B cell (primary cell): ENCODE measurements around the gene SLC9C1. TPM values are rescaled to one million over a fixed set of nuclear protein-coding genes. Genes with fewer than 3 reads are reported as not detected.

ENCODE experiments used
- ATAC-seq: fragments of 200-7000 bp; cut with Tn5 transposase; one replicate; pipeline ENCODE4 v1.10.0; 2021; ENCODE audit warnings: low read depth, mild to moderate bottlenecking, moderate number of reproducible peaks, moderate library complexity
- CTCF ChIA-PET: fragments of 350-600 bp; sonication (Branson Sonifier 250); formaldehyde crosslinking; loops from one replicate; lab custom pipeline; 2021; ENCODE audit warnings: antibody characterized with exemption, inconsistent platforms; lab: Charles Lee
- POLR2A ChIA-PET: fragments of 350-600 bp; sonication (Branson Sonifier 250); formaldehyde crosslinking; loops from one replicate; lab custom pipeline; 2021; ENCODE audit warnings: antibody characterized with exemption; lab: Charles Lee
- DNase-seq: peaks from one replicate; pipeline ENCODE4 v3.0.0; 2013
- H2AFZ ChIP-seq: 2 replicates; pipeline ENCODE4 v1.6.1; 2012; ENCODE audit warnings: mild to moderate bottlenecking, low read depth, low read length; ENCODE audit not compliant: insufficient read depth, poor library complexity, severe bottlenecking
- H3K27ac ChIP-seq, 2 donors: 1 replicate in 1 of 2; 2 replicates in 1 of 2; pipeline ENCODE4 v1.5.1; 2012 to 2013; ENCODE audit warnings: low read length in 2 of 2, mild to moderate bottlenecking in 2 of 2, moderate library complexity in 1 of 2
- H3K27me3 ChIP-seq, 4 experiments: fragments of 200-600 bp in 1 of 4; sonication (generic) in 1 of 4; replicated peaks in 1 of 4; 1 replicate in 2 of 4; 2 replicates in 2 of 4; pipeline versions ENCODE4 v1.6.1 to v1.7.0; 2013 to 2016; ENCODE audit warnings: low read length in 3 of 4, mild to moderate bottlenecking in 2 of 4, mixed read lengths in 1 of 4, moderate library complexity in 1 of 4; ENCODE audit not compliant: insufficient read depth in 4 of 4, control insufficient read depth in 3 of 4; ENCODE audit errors: control extremely low read depth in 1 of 4
- H3K36me3 ChIP-seq, 2 experiments: replicated peaks in 1 of 2; 1 replicate in 1 of 2; 2 replicates in 1 of 2; pipeline versions ENCODE4 v1.6.1 to v1.7.1; 2013; ENCODE audit warnings: low read length in 1 of 2; ENCODE audit not compliant: insufficient read depth in 2 of 2, control insufficient read depth in 1 of 2; ENCODE audit errors: control extremely low read depth in 1 of 2, extremely low read depth in 1 of 2
- H3K4me1 ChIP-seq, 2 donors: fragments of 200-600 bp in 1 of 2; sonication (generic) in 1 of 2; 1 replicate in 1 of 2; 2 replicates in 1 of 2; pipeline versions ENCODE4 v1.5.1 to v1.6.1; 2013 to 2017; ENCODE audit warnings: low read length in 2 of 2; ENCODE audit not compliant: control insufficient read depth in 2 of 2, insufficient read depth in 2 of 2
- H3K4me2 ChIP-seq: replicated peaks from 2 replicates; pipeline ENCODE3; 2012; ENCODE audit warnings: mild to moderate bottlenecking, low read depth, low read length; ENCODE audit not compliant: poor library complexity, severe bottlenecking
- H3K4me3 ChIP-seq, 5 experiments: fragments of 200-600 bp in 1 of 5; sonication (generic) in 1 of 5; 1 replicate in 3 of 5; 2 replicates in 2 of 5; pipeline versions ENCODE4 v1.5.1 to v1.7.0; 2011 to 2016; ENCODE audit warnings: low read length in 4 of 5, mild to moderate bottlenecking in 4 of 5, low read depth in 2 of 5, control low read depth in 1 of 5, moderate library complexity in 1 of 5; ENCODE audit not compliant: insufficient read depth in 1 of 5; ENCODE audit errors: control extremely low read depth in 1 of 5, extremely low read depth in 1 of 5
- H3K79me2 ChIP-seq: fragments of 200-600 bp; sonication (generic); one replicate; pipeline ENCODE4 v1.6.0; 2016; ENCODE audit warnings: low read length; ENCODE audit not compliant: control insufficient read depth, insufficient read depth
- H3K9ac ChIP-seq: fragments of 200-600 bp; sonication (generic); 2 replicates; pipeline ENCODE4 v1.6.1; 2017; ENCODE audit warnings: mild to moderate bottlenecking, low read length, moderate library complexity
- H3K9me3 ChIP-seq, 3 donors: one replicate each; pipeline versions ENCODE4 v1.6.1 to v1.7.1; 2013; ENCODE audit warnings: low read length in 2 of 3; ENCODE audit not compliant: control insufficient read depth in 2 of 3, insufficient read depth in 1 of 3; ENCODE audit errors: control extremely low read depth in 1 of 3
- H4K20me1 ChIP-seq: 2 replicates; pipeline ENCODE4 v1.6.0; 2012; ENCODE audit warnings: mild to moderate bottlenecking, low read length; ENCODE audit not compliant: insufficient read depth, control insufficient read depth, poor library complexity, severe bottlenecking
- H3K27ac Mint-ChIP-seq: one replicate; pipeline ENCODE4 v1.8.0; 2021; ENCODE audit warnings: mixed read lengths
- H3K27me3 Mint-ChIP-seq: one replicate; pipeline ENCODE4 v1.8.0; 2021; ENCODE audit warnings: mixed read lengths
- H3K4me1 Mint-ChIP-seq: one replicate; pipeline ENCODE4 v1.8.0; 2021; ENCODE audit warnings: mixed read lengths
- H3K4me3 Mint-ChIP-seq: one replicate; pipeline ENCODE4 v1.8.0; 2021; ENCODE audit warnings: mixed read lengths
- H3K9me3 Mint-ChIP-seq: one replicate; pipeline ENCODE4 v1.8.0; 2022; ENCODE audit warnings: mixed read lengths; ENCODE audit not compliant: insufficient read depth
- EZH2 ChIP-seq: IDR thresholded peaks from 2 replicates; pipeline ENCODE4 v1.6.1; 2012; ENCODE audit warnings: borderline replicate concordance, low read depth, mild to moderate bottlenecking, moderate library complexity, low read length; ENCODE audit not compliant: insufficient read depth, poor library complexity, severe bottlenecking
- WGBS: methylation state at CpG from one replicate; pipeline ENCODE4 v1.1.5; 2013; ENCODE audit warnings: missing lambda C conversion rate; ENCODE audit not compliant: insufficient coverage; 5-methylcytosine and 5-hydroxymethylcytosine counted together
- intact Hi-C: fragments of 100-400 bp; cut with micrococcal nuclease; formaldehyde crosslinking; loops from one replicate; pipeline ENCODE4 v1.10.0; 2022
- polyA plus RNA-seq: library from polyadenylated mRNA; depleted of rRNA; stranded (reverse); fragments of >200 nt; gene quantifications from 2 replicates; pipeline ENCODE4 v1.2.3, GENCODE V29; 2012
- total RNA-seq, 2 donors: library from RNA; stranded (reverse); fragments of 120-200 nt in 1 of 2; gene quantifications; 1 replicate in 1 of 2; 2 replicates in 1 of 2; pipeline versions ENCODE4 v1.2.3 to v1.2.4, GENCODE V29; 2013 to 2022
- TF ChIP-seq, protein P1 (sequence below): fragments of 200-600 bp; IDR thresholded peaks from one replicate; pipeline ENCODE4 v1.8.0; 2022; ENCODE audit warnings: antibody characterized with exemption, mild to moderate bottlenecking

Gene SLC9C1
- total and polyA plus RNA-seq, 2 donors (not counting 1 experiment from before 2014, with no cell fraction given), result 0.07 to 0.49 TPM

DNA sequence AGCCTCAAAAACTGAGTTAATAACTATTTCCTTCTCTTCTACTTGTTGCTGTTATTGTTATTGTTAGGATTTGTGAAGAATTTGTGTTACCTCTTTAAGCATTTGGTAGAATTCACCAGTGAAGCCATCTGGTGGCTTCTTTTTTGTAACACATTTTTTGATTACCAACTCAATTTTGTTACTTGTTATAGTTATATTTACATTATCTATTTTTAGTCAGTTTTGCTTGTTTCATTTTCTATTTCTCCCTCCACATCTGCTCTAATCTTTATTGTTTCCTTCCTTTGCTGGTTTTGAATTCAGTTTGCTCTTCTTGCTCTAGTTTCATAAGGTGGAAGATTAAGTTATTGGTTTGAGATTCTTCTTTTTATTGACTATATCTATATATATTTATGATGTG lies 3.7 kb upstream of the SLC9C1 start:
- Histone ChIP-seq H3K4me2 (peak overlapping the region; percentile 73), H3K4me1 (peaks cover 24 to 26% of the 10 kb centered on the region in 2 donors), H3K36me3 (no peaks in the 10 kb centered on the region), H3K79me2 (no peaks in the 10 kb centered on the region), H3K27me3 (no peaks in the 10 kb centered on the region), H3K4me3 (peak overlapping the region; percentile 0 to 45 (median 17)), H4K20me1 (no peaks in the 10 kb centered on the region), H3K9me3 (peaks cover 0 to 8% (median 1%) of the 10 kb centered on the region in 3 donors), H3K27ac (peak overlapping the region; percentile 69 to 82), H3K9ac (peak overlapping the region; percentile 40), H2AFZ (peak overlapping the region; percentile 53)
- Mint-ChIP-seq H3K27me3 (no peaks in the 10 kb centered on the region), H3K4me3 (peak overlapping the region; percentile 74), H3K27ac (peak overlapping the region; percentile 28), H3K9me3 (peaks cover 2% of the 10 kb centered on the region), H3K4me1 (peaks cover 33% of the 10 kb centered on the region)
- ATAC-seq (peak; percentile 29), DNase-seq (peak; percentile 42)
- POLR2A ChIA-PET, result interaction anchor here (1.0 kb wide), 1 partner anchor 184 kb away, joined by 5 read pairs; no protein-coding TSS in a partner anchor
- TF ChIP-seq EZH2, result no peak
- TF ChIP-seq, protein P1, sequence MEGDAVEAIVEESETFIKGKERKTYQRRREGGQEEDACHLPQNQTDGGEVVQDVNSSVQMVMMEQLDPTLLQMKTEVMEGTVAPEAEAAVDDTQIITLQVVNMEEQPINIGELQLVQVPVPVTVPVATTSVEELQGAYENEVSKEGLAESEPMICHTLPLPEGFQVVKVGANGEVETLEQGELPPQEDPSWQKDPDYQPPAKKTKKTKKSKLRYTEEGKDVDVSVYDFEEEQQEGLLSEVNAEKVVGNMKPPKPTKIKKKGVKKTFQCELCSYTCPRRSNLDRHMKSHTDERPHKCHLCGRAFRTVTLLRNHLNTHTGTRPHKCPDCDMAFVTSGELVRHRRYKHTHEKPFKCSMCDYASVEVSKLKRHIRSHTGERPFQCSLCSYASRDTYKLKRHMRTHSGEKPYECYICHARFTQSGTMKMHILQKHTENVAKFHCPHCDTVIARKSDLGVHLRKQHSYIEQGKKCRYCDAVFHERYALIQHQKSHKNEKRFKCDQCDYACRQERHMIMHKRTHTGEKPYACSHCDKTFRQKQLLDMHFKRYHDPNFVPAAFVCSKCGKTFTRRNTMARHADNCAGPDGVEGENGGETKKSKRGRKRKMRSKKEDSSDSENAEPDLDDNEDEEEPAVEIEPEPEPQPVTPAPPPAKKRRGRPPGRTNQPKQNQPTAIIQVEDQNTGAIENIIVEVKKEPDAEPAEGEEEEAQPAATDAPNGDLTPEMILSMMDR, result peak; percentile 20
- CTCF ChIA-PET, result interaction anchor here (0.7 to 2.2 kb wide), 7 partner anchors 36 to 713 kb away, joined by 3 to 11 read pairs (median 3); partner anchors contain the start of gene CD200
- intact Hi-C loops, result loop anchor here (5.0 to 10.0 kb wide), 2 partner anchors 170 to 677 kb away; partner anchors contain the start of gene CD200R1

DNA sequence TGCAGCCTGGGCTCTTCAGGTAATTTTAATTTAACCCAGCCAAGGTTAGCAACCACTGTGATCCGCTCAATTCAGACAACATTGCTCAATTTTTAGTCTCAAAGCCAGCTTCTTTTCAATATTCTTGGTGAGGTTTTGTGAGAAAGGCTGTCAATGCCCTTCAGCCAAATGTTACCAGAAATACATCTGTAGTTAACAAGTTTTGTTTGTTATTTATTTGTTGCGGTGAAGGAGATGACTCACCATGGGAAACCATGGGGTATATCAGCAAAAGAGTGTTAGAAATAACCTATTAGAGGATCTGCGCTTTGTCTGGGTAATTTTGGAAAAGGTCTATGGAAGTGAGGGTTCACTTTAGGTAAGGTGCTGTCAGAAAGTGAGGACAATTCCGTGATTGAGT lies 5.0 kb downstream of the SLC9C1 start:
- TF ChIP-seq EZH2, result no peak
- TF ChIP-seq, protein P1, result no peak
- Histone ChIP-seq H3K4me3 (no peak overlapping the region), H2AFZ (no peak overlapping the region), H3K9me3 (peaks cover 0 to 6% (median 0%) of the 10 kb centered on the region in 3 donors), H3K27ac (no peak overlapping the region), H3K36me3 (no peaks in the 10 kb centered on the region), H3K4me2 (no peak overlapping the region), H3K4me1 (peaks cover 2 to 4% of the 10 kb centered on the region in 2 donors), H3K9ac (no peak overlapping the region), H3K27me3 (no peaks in the 10 kb centered on the region), H4K20me1 (no peaks in the 10 kb centered on the region), H3K79me2 (no peaks in the 10 kb centered on the region)
- Mint-ChIP-seq H3K27me3 (no peaks in the 10 kb centered on the region), H3K4me3 (no peak overlapping the region), H3K9me3 (no peaks in the 10 kb centered on the region), H3K4me1 (peaks cover 8% of the 10 kb centered on the region), H3K27ac (no peak overlapping the region)
- ChIA-PET POLR2A (no interaction called here), CTCF (interaction anchor here (1.5 to 3.9 kb wide), 2 partner anchors 179 to 182 kb away, joined by 3 to 18 read pairs; no protein-coding TSS in a partner anchor)
- DNase-seq, result no peak
- intact Hi-C loops, result no loop called here
- ATAC-seq, result no peak
- 100% methylated on average over 2 of the region's 4 CpGs for WGBS
